SKM-1 treated with dmso at 0.1 percent for 144 hours (cell line): ENCODE data around the gene DUOXA1.

ENCODE experiments used
- DNase-seq: peaks from one replicate; lab custom pipeline; 2025; ENCODE audit not compliant: unreplicated experiment; lab: John Stamatoyannopoulos, UW

DUOXA1 gene

GRCh38 chr15:45133561-45133920 is 3.9 kb upstream of the DUOXA1 start:
- DNase-seq: no peak

GRCh38 chr15:45132844-45133560 is 3.3 kb upstream of the DUOXA1 start:
- no peak for DNase-seq

- DNase-seq: no peak
These were observed 1.8 kb upstream of the DUOXA1 start for GRCh38 chr15:45131510-45131909.

GRCh38 chr15:45130291-45131000 is 767 bp upstream of the DUOXA1 start:
- DNase-seq: no peak

- no peak for DNase-seq
These were observed 574 bp downstream of the DUOXA1 start for GRCh38 chr15:45128971-45129639.

GRCh38 chr15:45126535-45127158 is 3.0 kb downstream of the DUOXA1 start:
- peak; percentile 20 for DNase-seq

- no peak for DNase-seq
These were observed 6.3 kb downstream of the DUOXA1 start for GRCh38 chr15:45123397-45123796.

GRCh38 chr15:45122719-45123118 is 7.0 kb downstream of the DUOXA1 start:
- no peak for DNase-seq

- no peak for DNase-seq
These were observed 7.8 kb downstream of the DUOXA1 start for GRCh38 chr15:45121706-45122417.

- DNase-seq: no peak
These were observed 8.7 kb downstream of the DUOXA1 start for GRCh38 chr15:45121020-45121419.

GRCh38 chr15:45120081-45120972 is 9.4 kb downstream of the DUOXA1 start:
- DNase-seq: no peak

- DNase-seq: no peak
These were observed 10.7 kb downstream of the DUOXA1 start for GRCh38 chr15:45118996-45119395.

- peak; percentile 87 for DNase-seq
These were observed 11.5 kb downstream of the DUOXA1 start for GRCh38 chr15:45118131-45118588.

- DNase-seq: no peak
These were observed 12.2 kb downstream of the DUOXA1 start for GRCh38 chr15:45117308-45118130.

GRCh38 chr15:45116482-45117307 is 13.0 kb downstream of the DUOXA1 start:
- DNase-seq: no peak

GRCh38 chr15:45116006-45116481 is 13.6 kb downstream of the DUOXA1 start:
- DNase-seq: no peak

- DNase-seq: no peak
These were observed 14.3 kb downstream of the DUOXA1 start for GRCh38 chr15:45115312-45115820.

- DNase-seq: no peak
These were observed 15.0 kb downstream of the DUOXA1 start for GRCh38 chr15:45114751-45115085.
